Fibroblast of the aortic adventitia (primary cell): ENCODE data around the gene PLPP4. TPM values are rescaled to one million over a fixed set of nuclear protein-coding genes. Genes with fewer than 3 reads are reported as not detected.

Experiments used
- DNase-seq: peaks from one replicate; pipeline ENCODE4 v3.0.0-alpha.2; 2010; ENCODE audit warnings: low read depth
- H3K4me3 ChIP-seq: 2 replicates; pipeline ENCODE4 v1.5.1; 2011; ENCODE audit warnings: low read depth, mild to moderate bottlenecking, control low read depth, low read length, moderate library complexity
- CTCF ChIP-seq: IDR thresholded peaks from 2 replicates; pipeline ENCODE4 v1.5.1; 2011; ENCODE audit warnings: mild to moderate bottlenecking, low read length, control low read depth, inconsistent platforms; ENCODE audit not compliant: insufficient read depth
- total RNA-seq: library from RNA; depleted of rRNA; stranded (reverse); fragments of >200 nt; gene quantifications from 2 replicates; pipeline ENCODE4 v1.2.3, GENCODE V29; 2012; ENCODE audit warnings: low replicate concordance

Gene PLPP4
- total RNA-seq, 1 donor, result 7.5 TPM

GRCh38 chr10:120573355-120573754 is 116.3 kb downstream of the PLPP4 start:
- no peak for TF ChIP-seq CTCF
- no peak overlapping the region for H3K4me3 ChIP-seq
- DNase-seq, result no peak

GRCh38 chr10:120574981-120575380 is 118.0 kb downstream of the PLPP4 start:
- no peak overlapping the region for H3K4me3 ChIP-seq
- no peak for DNase-seq
- TF ChIP-seq CTCF, result no peak

DNA sequence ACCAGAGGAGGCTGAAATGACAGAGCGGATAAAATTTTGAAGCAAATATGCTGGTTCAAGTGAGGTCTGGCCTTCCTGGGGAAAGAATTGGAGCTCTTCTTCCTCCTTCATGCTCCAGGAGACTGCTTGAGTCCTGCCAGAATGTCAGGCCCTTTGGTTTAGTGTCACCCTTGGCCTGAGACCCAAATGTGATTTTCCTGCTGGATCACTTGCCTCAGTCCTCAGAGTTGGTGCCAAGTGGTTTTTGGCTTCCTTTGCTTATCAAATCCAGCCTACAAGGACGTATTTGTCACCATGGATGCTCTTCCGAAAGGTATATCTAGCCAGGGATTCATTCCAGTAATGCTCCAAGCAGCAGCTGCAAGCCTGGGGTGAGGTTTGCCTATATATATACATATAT is 118.4 kb downstream of the PLPP4 start:
- H3K4me3 ChIP-seq, result no peak overlapping the region
- no peak for TF ChIP-seq CTCF
- no peak for DNase-seq

- no peak overlapping the region for H3K4me3 ChIP-seq
- no peak for DNase-seq
- no peak for TF ChIP-seq CTCF
Observed at GRCh38 chr10:120578134-120578533, 121.1 kb downstream of the PLPP4 start.

GRCh38 chr10:120578890-120579289 is 121.9 kb downstream of the PLPP4 start:
- no peak for TF ChIP-seq CTCF
- H3K4me3 ChIP-seq, result no peak overlapping the region
- no peak for DNase-seq

DNA sequence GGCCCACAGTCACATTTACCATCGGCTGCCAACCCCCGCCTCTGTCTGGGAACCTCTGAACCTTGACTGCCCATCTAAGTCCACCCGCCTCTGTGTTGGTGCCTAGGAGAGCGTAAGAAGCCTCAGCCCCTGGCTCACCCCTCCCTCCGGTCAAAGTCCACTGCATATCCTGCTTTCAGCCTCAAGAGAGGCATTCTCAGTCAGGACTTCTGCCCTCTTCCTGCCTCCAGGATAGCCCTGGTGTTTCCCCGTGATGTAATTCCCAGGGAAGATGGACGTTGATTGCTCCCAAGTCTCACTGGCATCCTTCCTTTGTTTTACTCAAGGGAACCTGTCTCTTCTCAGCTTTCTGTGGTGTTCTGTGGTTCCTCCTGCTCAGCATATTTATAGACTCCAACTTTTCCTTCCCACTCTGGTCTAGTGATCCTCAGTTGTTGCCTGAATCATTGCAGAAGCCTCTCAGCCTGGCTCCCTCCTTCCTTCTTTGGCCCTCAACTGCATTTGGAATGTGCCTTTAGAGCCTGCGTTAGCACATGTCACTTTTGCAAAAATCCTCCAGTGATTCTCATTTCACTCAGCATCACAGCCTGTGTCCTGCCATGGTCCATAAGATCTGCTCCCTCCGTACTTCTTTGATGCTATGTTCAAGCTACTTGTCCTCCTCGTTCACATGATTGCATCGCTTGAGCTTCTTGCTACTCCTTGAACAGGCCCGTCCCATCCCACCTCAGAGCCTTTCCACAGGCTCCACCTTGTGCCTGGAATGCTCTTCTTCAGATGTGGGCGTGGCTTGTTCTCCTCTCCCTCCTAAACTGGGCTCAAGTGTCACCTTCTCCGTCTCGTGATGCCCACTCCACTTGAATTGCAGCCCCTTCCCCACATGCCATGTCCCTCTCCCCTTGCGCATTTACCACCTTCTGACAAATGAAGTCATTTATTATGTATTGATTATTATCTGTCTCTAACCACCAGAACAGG is 124.2 kb downstream of the PLPP4 start:
- no peak for TF ChIP-seq CTCF
- no peak overlapping the region for H3K4me3 ChIP-seq
- peak; percentile 46 for DNase-seq
